ENCODE measurements around the gene SDHAF2.

DNA sequence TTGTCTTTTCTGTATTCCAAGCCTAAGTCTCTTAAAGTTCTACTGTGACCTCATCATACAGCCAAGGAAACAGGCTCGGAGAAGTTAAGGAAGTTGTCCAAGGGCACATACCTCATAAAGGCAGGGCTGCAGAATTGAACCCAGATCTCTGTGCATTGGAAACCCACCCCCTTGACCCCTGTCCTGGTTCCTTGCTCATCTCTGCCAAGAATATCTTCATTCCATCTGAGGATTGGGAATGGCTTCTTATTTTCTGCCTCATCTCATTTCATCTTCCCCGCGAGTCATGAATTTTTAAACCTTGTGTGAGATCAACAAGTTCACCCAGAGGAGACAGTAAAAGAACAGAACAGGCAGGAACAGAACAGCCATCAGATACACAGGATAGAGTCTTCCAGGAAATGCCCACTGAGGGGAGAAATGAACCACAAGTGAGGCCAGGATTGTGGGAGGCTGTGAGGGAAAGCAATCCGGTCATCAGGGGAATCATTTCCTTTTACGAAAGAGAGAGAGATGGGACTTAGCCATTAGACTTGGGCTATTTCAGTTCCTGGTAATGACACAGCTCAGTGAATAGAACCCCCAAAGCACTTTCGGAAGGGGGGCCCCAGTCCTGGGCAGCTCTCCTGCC is 44.2 kb downstream of the SDHAF2 start:
- TF ChIP-seq, protein P1, sequence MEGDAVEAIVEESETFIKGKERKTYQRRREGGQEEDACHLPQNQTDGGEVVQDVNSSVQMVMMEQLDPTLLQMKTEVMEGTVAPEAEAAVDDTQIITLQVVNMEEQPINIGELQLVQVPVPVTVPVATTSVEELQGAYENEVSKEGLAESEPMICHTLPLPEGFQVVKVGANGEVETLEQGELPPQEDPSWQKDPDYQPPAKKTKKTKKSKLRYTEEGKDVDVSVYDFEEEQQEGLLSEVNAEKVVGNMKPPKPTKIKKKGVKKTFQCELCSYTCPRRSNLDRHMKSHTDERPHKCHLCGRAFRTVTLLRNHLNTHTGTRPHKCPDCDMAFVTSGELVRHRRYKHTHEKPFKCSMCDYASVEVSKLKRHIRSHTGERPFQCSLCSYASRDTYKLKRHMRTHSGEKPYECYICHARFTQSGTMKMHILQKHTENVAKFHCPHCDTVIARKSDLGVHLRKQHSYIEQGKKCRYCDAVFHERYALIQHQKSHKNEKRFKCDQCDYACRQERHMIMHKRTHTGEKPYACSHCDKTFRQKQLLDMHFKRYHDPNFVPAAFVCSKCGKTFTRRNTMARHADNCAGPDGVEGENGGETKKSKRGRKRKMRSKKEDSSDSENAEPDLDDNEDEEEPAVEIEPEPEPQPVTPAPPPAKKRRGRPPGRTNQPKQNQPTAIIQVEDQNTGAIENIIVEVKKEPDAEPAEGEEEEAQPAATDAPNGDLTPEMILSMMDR (conservative IDR thresholded peaks at IDR 0.05 in 1 of 2, IDR thresholded peaks at IDR 0.05 in 1 of 2; ENCODE audit: extremely low read depth in 1 of 2, insufficient read depth in 1 of 2, low read depth in 1 of 2, low read length in 2 of 2), result no peak
- no peak for TF ChIP-seq EZH2 (IDR thresholded peaks at IDR 0.05; ENCODE audit: borderline replicate concordance, low read length)
